Prostate gland (tissue), 2 donors: ENCODE results near the gene CREB3L1. TPM values are rescaled to one million over a fixed set of nuclear protein-coding genes. Genes with fewer than 3 reads are reported as not detected.
"Not testable (repeated sequence)": the region's sequence is repeated elsewhere in the genome, so short reads cannot be mapped to it uniquely, and the experiment has no call there.

ENCODE experiments used
- DNase-seq: peaks from one replicate; pipeline ENCODE4 v3.0.0-alpha.2; 2019; ENCODE audit warnings: low spot score
- H3K27ac ChIP-seq, 2 donors: fragments of 200-600 bp; sonication (generic); 2 replicates each; pipeline ENCODE4 v1.5.1; 2017 to 2019
- H3K27me3 ChIP-seq: fragments of 200-600 bp; sonication (generic); replicated peaks from 2 replicates; pipeline ENCODE4 v1.5.1; 2019; ENCODE audit not compliant: insufficient read depth
- H3K36me3 ChIP-seq, 2 donors: fragments of 200-600 bp; sonication (generic); 1 replicate in 1 of 2; 2 replicates in 1 of 2; pipeline versions ENCODE4 v1.5.1 to v1.8.1; 2017 to 2019
- H3K4me1 ChIP-seq: fragments of 200-600 bp; sonication (generic); replicated peaks from 2 replicates; pipeline ENCODE4 v1.5.1; 2019
- H3K4me3 ChIP-seq, 2 donors: fragments of 200-600 bp; sonication (generic); 2 replicates each; pipeline ENCODE4 v1.5.1; 2017 to 2019
- H3K9me3 ChIP-seq: fragments of 200-600 bp; sonication (generic); 2 replicates; pipeline ENCODE4 v1.5.1; 2017
- CTCF ChIP-seq, 4 experiments: fragments of 200-600 bp in 2 of 4; fragments of 450-650 bp in 2 of 4; sonication (generic) in 2 of 4; IDR thresholded peaks; 1 replicate in 3 of 4; 2 replicates in 1 of 4; pipeline ENCODE4 v1.5.1; 2016 to 2019; ENCODE audit warnings: antibody characterized with exemption in 4 of 4, mild to moderate bottlenecking in 2 of 4, moderate library complexity in 2 of 4
- POLR2A ChIP-seq: fragments of 450-650 bp; IDR thresholded peaks from one replicate; pipeline ENCODE4 v1.6.1; 2016; ENCODE audit warnings: antibody characterized with exemption, mild to moderate bottlenecking
- POLR2AphosphoS5 ChIP-seq: sonication (generic); formaldehyde crosslinking; IDR thresholded peaks from one replicate; pipeline ENCODE4 v1.6.1; 2017; ENCODE audit warnings: antibody characterized with exemption
- WGBS: methylation state at CpG from one replicate; pipeline ENCODE4 v1.1.5; 2018; 5-methylcytosine and 5-hydroxymethylcytosine counted together
- intact Hi-C: fragments of 100-400 bp; cut with DNase I; formaldehyde crosslinking; loops from one replicate; pipeline ENCODE4 v1.14.2; 2022
- total RNA-seq, 2 donors: library from RNA; depleted of rRNA; stranded (reverse); fragments of >200 nt; gene quantifications; one replicate each; pipeline ENCODE4 v1.1.0, GENCODE V29; 2016

CREB3L1 gene
- total RNA-seq, 2 donors from 2014 or later, result 41.0 to 47.0 TPM

GRCh38 chr11:46299451-46299961 is 22.0 kb downstream of the CREB3L1 start:
- Histone ChIP-seq H3K27me3 (no peaks in the 10 kb centered on the region), H3K36me3 (no peaks in the 10 kb centered on the region), H3K9me3 (no peaks in the 10 kb centered on the region), H3K4me3 (no peak overlapping the region), H3K27ac (no peak overlapping the region), H3K4me1 (peaks cover 15% of the 10 kb centered on the region)
- WGBS, result 79% methylated on average over 5 of the region's 5 CpGs
- no peak for DNase-seq
- TF ChIP-seq POLR2A (no peak), POLR2AphosphoS5 (no peak), CTCF (IDR thresholded peaks at IDR 0.05) (no peak)
- intact Hi-C loops, result no loop called here

- intact Hi-C loops, result no loop called here
- no peaks in the 10 kb centered on the region for H3K27me3 ChIP-seq
- H3K4me1 ChIP-seq, result peaks cover 12% of the 10 kb centered on the region
- TF ChIP-seq POLR2AphosphoS5 (no peak), POLR2A (no peak), CTCF (IDR thresholded peaks at IDR 0.05) (no peak)
- H3K27ac ChIP-seq, result no peak overlapping the region
- H3K4me3 ChIP-seq, result no peak overlapping the region
- H3K9me3 ChIP-seq, result no peaks in the 10 kb centered on the region
- no peaks in the 10 kb centered on the region for H3K36me3 ChIP-seq
- no peak for DNase-seq
- 97% methylated on average over 7 of the region's 7 CpGs for WGBS
These were observed 22.8 kb downstream of the CREB3L1 start for GRCh38 chr11:46300270-46300669.

GRCh38 chr11:46302866-46303265 is 25.4 kb downstream of the CREB3L1 start:
- Histone ChIP-seq H3K27ac (no peak overlapping the region), H3K27me3 (no peaks in the 10 kb centered on the region), H3K4me3 (no peak overlapping the region), H3K9me3 (no peaks in the 10 kb centered on the region), H3K36me3 (no peaks in the 10 kb centered on the region), H3K4me1 (no peaks in the 10 kb centered on the region)
- intact Hi-C loops, result no loop called here
- TF ChIP-seq CTCF (IDR thresholded peaks at IDR 0.05), result no peak
- no peak for TF ChIP-seq POLR2AphosphoS5
- no peak for TF ChIP-seq POLR2A
- 82% methylated on average over 7 of the region's 7 CpGs for WGBS
- no peak for DNase-seq

- H3K27me3 ChIP-seq, H3K4me3 ChIP-seq, H3K36me3 ChIP-seq, H3K9me3 ChIP-seq, DNase-seq, intact Hi-C loops, H3K4me1 ChIP-seq, H3K27ac ChIP-seq: not testable (repeated sequence)
- WGBS, result 89% methylated on average over 12 of the region's 12 CpGs
These were observed 26.6 kb downstream of the CREB3L1 start for GRCh38 chr11:46304036-46304435.

- intact Hi-C loops, result no loop called here
- no peaks in the 10 kb centered on the region for H3K36me3 ChIP-seq
These were observed 27.2 kb downstream of the CREB3L1 start for GRCh38 chr11:46304605-46305179.

More at GRCh38 chr11:46304605-46305179, 27.2 kb downstream of the CREB3L1 start:
- Histone ChIP-seq H3K4me1 (no peaks in the 10 kb centered on the region), H3K4me3 (no peak overlapping the region), H3K27ac (no peak overlapping the region), H3K27me3 (no peaks in the 10 kb centered on the region), H3K9me3 (no peaks in the 10 kb centered on the region)
- 91% methylated on average over 10 of the region's 10 CpGs for WGBS
- DNase-seq, result no peak
- TF ChIP-seq CTCF (IDR thresholded peaks at IDR 0.05) (no peak), POLR2AphosphoS5 (no peak), POLR2A (no peak)
